Stimulated activated CD8-positive, alpha-beta memory T cell treated with anti-CD3 and anti-CD28 coated beads, Interleukin-15, amount 100 ng/mL, for 48 hours (primary cell): ENCODE measurements around the gene ATP7B.
"Not testable (repeated sequence)": the region's sequence is repeated elsewhere in the genome, so short reads cannot be mapped to it uniquely, and the experiment has no call there.

Experiments used
- DNase-seq, 2 donors: peaks; one replicate each; pipeline ENCODE4 v3.0.0-alpha.2; 2020; ENCODE audit warnings: low read depth in 2 of 2

Gene ATP7B

GRCh38 chr13:51922771-51923480 is 88.3 kb downstream of the ATP7B start:
- no peak for DNase-seq

GRCh38 chr13:51921790-51922740 is 89.2 kb downstream of the ATP7B start:
- DNase-seq, result no peak

GRCh38 chr13:51920786-51921185 is 90.5 kb downstream of the ATP7B start:
- DNase-seq, result no peak

- no peak for DNase-seq
Measured at GRCh38 chr13:51920267-51920666, 91.0 kb downstream of the ATP7B start.

GRCh38 chr13:51919531-51919930 is 91.7 kb downstream of the ATP7B start:
- no peak for DNase-seq

- no peak for DNase-seq
Measured at GRCh38 chr13:51916962-51917361, 94.3 kb downstream of the ATP7B start.

- DNase-seq, result no peak
Measured at GRCh38 chr13:51916051-51916818, 95.0 kb downstream of the ATP7B start.

- DNase-seq, result no peak
Measured at GRCh38 chr13:51914137-51914493, 97.1 kb downstream of the ATP7B start.

GRCh38 chr13:51913421-51914136 is 97.7 kb downstream of the ATP7B start:
- DNase-seq, result no peak

- DNase-seq, result no peak
Measured at GRCh38 chr13:51912511-51913225, 98.6 kb downstream of the ATP7B start.

- DNase-seq, result no peak
Measured at GRCh38 chr13:51912091-51912490, 99.2 kb downstream of the ATP7B start.

- DNase-seq, result no peak
Measured at GRCh38 chr13:51910508-51910907, 100.7 kb downstream of the ATP7B start.

- DNase-seq, result not testable (repeated sequence)
Measured at GRCh38 chr13:51909265-51909664, 102.0 kb downstream of the ATP7B start.

GRCh38 chr13:51907040-51907732 is 104.1 kb downstream of the ATP7B start:
- no peak for DNase-seq

GRCh38 chr13:51906581-51906980 is 104.7 kb downstream of the ATP7B start:
- DNase-seq, result no peak

- no peak for DNase-seq
Measured at GRCh38 chr13:51905787-51906186, 105.5 kb downstream of the ATP7B start.

- no peak for DNase-seq
Measured at GRCh38 chr13:51902776-51903175, 108.5 kb downstream of the ATP7B start.

GRCh38 chr13:51900471-51900870 is 110.8 kb downstream of the ATP7B start:
- no peak for DNase-seq

GRCh38 chr13:51895906-51896888 is 115.1 kb downstream of the ATP7B start:
- DNase-seq, result peak in 1 of 2 donors; percentile 8
